Prostate gland (tissue), 2 donors: ENCODE results near the gene PLEKHH1.
"Not testable (repeated sequence)": the region's sequence is repeated elsewhere in the genome, so short reads cannot be mapped to it uniquely, and the experiment has no call there.

ENCODE experiments used
- CTCF ChIP-seq, 4 experiments: fragments of 200-600 bp in 2 of 4; fragments of 450-650 bp in 2 of 4; sonication (generic) in 2 of 4; IDR thresholded peaks; 1 replicate in 3 of 4; 2 replicates in 1 of 4; pipeline ENCODE4 v1.5.1; 2016 to 2019; ENCODE audit warnings: antibody characterized with exemption in 4 of 4, mild to moderate bottlenecking in 2 of 4, moderate library complexity in 2 of 4
- POLR2AphosphoS5 ChIP-seq: sonication (generic); formaldehyde crosslinking; IDR thresholded peaks from one replicate; pipeline ENCODE4 v1.6.1; 2017; ENCODE audit warnings: antibody characterized with exemption

DNA sequence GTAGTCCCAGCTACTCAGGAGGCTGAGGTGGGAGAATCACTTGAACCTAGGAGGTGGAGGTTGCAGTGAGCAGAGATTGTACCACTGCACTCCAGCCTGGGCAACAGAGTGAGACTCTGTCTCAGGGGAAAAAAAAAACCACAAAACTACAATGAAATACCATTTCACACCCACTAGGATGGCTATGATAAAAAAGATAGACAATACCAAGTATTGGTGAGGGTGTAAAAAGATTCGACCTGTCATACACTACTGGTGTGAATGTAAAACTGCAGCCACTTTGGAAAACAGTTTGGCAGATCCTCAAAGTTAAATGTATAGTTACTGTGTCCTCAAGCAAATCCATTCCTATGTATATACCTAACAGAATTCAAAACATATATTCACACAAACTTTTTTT is 93.0 kb downstream of the PLEKHH1 start:
- TF ChIP-seq CTCF (IDR thresholded peaks at IDR 0.05); POLR2AphosphoS5: not testable (repeated sequence)
